Cardiac septum (tissue), 1 donor: ENCODE data around the gene AP5Z1. TPM values are rescaled to one million over a fixed set of nuclear protein-coding genes. Genes with fewer than 3 reads are reported as not detected.
"Not testable (repeated sequence)": the region's sequence is repeated elsewhere in the genome, so short reads cannot be mapped to it uniquely, and the experiment has no call there.

Source experiments
- DNase-seq: peaks from one replicate; pipeline ENCODE4 v3.0.0-alpha.2; 2020; ENCODE audit warnings: low spot score
- intact Hi-C: fragments of 100-400 bp; cut with DNase I; formaldehyde crosslinking; loops from one replicate; pipeline ENCODE4 v1.14.0; 2022
- total RNA-seq: library from RNA; stranded (reverse); fragmentation: NEBNext Ultra II Directional; extraction: Animal tissue kit (Norgen Biotek cat#: 25700); gene quantifications from one replicate; pipeline ENCODE4 v1.2.1, GENCODE V29; 2021
- donor health status: DM: no; HTN: no; CAD: no.

The AP5Z1 gene
- total RNA-seq, 1 donor from 2014 or later, result 15.9 TPM

GRCh38 chr7:4796453-4796852, 21.0 kb downstream of the AP5Z1 start:
- no peak for DNase-seq
- intact Hi-C loops, result no loop called here

DNA sequence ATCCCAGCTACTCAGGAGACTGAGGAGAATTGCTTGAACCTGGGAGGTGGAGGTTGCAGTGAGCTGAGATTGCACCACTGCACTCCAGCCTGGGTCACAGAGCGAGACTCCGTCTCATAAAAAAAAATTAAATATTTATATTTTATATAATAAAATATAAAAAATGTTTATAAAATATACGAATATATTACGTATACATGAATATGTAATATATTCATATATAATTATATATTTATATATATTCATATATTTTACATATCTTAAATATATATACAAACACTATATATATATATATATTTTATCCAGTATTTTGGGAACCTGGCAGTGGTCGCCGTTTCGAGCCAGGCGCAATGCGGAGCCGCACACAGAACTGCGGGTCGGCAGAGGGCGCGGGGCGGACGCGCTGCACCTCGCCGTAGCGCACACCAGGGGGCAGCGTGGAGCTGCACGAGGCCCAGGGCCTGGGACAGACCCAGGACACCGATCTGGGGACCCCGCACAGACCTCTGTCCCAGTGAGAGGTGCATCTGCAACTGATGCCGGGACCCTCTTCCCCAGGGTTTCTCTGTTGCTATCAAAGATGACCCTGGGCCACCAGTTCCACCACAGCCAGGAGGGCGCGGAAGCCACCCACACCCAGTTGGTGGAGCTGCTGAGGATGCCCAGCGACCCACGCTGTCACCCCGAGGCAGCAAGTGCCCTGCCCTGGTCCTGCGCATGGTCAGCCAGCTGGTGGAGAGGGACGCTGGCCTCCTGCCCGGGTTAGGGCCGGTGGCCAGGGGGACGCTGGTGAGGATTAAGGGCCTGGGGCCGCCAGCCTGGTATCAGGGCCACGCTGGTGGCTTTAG, 22.7 kb downstream of the AP5Z1 start:
- no peak for DNase-seq
- intact Hi-C loops, result loop anchor here (2.0 kb wide), 2 partner anchors 85 to 287 kb away; partner anchors contain the start of gene RADIL

DNA sequence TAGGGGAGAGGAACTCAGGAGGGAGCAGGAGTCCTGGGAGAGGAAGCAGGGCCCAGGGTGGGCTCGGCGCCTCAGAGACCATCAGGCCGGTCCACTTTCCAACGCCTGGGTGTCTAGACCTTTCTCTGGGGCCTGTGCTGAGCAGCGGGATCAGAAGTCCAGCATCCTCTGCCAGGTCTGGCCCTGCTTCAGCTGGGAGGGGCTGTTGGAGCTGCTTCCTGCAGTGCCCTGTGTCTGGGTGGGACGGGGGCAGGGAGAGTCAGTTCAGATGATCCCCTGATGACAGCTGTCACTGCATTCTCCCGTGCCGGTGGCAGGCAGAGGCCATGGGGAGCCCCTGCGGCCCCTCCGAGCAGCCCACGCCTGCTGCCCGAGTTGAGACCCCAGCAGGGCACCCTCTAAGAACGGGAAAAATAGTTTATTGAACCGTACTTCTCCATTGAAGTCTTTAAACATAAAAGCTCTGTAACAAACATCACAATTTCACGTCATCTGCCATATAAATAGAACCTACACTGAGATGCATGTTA, 23.3 kb downstream of the AP5Z1 start:
- no peak for DNase-seq
- intact Hi-C loops, result loop anchor here (2.0 kb wide), 2 partner anchors 84 to 286 kb away; partner anchors contain the start of gene RADIL

- intact Hi-C loops, result loop anchor here (2.0 kb wide), 2 partner anchors 83 to 285 kb away; partner anchors contain the start of gene RADIL
- DNase-seq, result no peak
These were observed 24.3 kb downstream of the AP5Z1 start for GRCh38 chr7:4799508-4800268.

- DNase-seq, result no peak
- intact Hi-C loops, result no loop called here
These were observed 25.1 kb downstream of the AP5Z1 start for GRCh38 chr7:4800487-4800886.

GRCh38 chr7:4800926-4801838, 25.8 kb downstream of the AP5Z1 start:
- DNase-seq, result no peak

GRCh38 chr7:4801839-4802231, 26.4 kb downstream of the AP5Z1 start:
- DNase-seq, result no peak
- intact Hi-C loops, result no loop called here

More at GRCh38 chr7:4800926-4801838, 25.8 kb downstream of the AP5Z1 start:
- intact Hi-C loops, result no loop called here

GRCh38 chr7:4802577-4802976, 27.2 kb downstream of the AP5Z1 start:
- intact Hi-C loops, DNase-seq: not testable (repeated sequence)

DNA sequence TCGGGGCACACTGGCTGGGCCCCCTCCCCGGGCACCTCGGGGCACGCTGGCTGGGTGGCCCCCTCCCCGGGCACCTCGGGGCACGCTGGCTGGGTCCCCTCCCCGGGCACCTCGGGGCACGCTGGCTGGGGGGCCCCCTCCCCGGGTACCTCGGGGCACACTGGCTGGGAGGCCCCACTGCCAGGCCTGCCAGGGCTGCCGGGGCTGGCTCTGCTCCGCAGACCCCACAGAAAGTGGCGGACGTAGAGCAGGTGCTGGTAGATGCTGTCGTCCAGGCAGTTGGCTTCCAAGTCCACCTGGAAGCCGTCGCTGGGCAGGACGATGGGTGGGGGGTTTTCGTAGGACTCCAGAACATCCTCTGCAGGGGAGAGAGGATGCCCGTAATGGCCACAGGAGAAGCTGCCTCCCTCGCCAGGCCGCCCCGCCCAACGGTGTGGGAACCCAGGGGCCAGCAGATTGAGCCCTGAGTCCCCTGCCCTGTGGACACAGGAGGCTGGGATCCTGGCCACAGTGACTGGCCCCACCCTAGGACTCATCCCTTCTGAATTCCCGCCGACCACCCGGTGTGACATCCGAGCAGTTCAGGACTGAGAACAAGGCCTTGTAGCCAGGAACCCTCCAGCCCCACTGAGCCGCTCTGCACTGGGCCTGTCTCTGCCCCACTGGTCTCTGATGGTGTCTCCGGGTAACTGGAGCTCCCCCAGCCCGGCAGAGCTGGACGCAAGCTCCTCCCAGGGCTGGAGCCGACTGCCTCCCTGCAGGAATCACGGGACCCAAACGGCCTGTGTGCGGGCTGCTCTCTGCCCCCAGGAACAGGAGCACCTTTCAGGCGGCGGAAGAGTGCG, 28.2 kb downstream of the AP5Z1 start:
- intact Hi-C loops, result no loop called here
- no peak for DNase-seq

DNA sequence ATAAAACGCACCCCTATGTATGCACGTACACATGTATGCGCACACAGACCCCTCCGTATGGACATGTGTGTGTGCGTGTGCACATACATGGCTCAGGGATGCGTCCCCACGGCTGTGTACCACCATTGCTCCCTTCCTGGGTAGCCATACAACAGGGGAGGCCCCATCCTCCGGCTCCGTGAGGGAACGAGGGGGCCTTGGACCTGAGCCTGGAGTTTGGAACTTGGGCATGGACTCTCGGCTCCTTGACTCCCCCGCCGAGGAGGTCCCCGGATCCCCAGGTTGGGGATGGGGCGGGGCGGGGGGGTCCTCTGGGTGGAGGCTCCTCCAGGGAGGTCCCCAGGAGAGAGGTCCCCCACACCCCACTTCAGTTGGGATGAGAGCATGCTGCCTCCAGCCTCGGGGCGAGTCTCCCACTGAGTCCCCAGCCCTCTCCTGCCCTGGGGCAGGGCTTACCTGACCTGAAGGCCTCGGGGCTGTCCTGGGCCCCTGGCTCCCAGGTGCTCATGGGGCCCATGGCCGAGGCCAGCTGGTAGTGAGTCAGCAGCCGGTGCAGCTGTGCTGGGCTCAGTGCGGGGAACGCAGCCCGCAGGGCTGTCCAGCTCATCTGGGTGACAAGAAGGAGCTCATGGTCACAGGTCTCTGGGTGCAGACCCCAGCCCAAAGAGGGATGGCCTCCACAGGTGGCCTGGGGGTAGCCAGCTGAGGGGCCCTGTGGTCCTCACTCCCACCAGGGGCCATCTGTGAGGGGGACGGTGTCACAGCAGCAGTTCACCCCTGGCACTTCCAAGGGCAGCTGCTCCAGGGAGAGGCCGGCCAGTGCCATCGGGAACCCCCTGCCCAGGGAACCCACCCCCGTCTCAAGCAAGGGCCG, 29.9 kb downstream of the AP5Z1 start:
- DNase-seq, result no peak
- intact Hi-C loops, result no loop called here

DNA sequence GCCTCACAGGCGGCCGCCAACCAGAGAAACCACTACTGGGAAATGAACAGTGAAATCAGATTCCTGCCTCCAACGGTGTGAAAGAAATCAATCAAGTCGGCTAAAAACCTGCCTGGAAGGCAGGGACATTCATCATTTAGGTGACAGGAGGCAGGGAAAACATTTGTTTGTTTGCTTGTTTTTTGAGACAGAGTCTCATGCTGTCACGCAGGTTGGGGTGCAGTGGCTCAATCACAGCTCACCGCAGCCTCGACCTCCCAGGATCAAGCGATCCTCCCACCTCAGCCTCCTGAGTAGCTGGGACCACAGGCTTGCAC, 30.5 kb downstream of the AP5Z1 start:
- intact Hi-C loops, result no loop called here

DNA sequence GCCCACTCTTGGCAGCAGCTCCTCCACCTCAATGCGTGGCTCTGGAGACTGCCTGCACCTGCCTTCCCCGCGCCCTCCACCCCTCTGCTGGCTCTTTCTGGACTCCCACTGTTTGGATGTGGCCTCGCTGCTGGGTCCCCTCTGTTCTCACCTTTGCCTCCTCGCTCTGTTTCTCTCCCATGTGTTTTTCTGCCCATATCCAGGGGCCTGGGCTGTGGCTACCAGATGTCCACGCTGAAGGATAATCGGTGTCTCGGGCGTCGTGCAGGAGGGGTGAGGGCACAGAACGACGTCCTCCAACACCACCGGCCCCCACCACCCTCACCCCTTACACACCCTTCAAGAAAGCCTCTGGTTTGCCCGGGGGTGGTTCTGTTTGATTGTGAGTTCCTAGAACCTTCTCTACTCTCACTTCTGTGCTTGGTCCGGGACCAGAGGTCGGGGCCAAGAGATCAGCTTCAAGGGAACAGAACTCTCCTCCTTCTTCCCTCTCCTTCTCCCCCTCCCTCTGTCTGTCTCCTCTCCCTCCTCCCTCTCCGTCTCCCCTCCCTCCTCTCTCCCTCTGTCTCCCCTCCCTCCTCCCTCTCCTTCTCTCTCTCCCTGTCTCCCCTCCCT, 31.7 kb downstream of the AP5Z1 start:
- intact Hi-C loops, result no loop called here
- no peak for DNase-seq

More for the DNA sequence above, 30.5 kb downstream of the AP5Z1 start:
- no peak for DNase-seq

DNA sequence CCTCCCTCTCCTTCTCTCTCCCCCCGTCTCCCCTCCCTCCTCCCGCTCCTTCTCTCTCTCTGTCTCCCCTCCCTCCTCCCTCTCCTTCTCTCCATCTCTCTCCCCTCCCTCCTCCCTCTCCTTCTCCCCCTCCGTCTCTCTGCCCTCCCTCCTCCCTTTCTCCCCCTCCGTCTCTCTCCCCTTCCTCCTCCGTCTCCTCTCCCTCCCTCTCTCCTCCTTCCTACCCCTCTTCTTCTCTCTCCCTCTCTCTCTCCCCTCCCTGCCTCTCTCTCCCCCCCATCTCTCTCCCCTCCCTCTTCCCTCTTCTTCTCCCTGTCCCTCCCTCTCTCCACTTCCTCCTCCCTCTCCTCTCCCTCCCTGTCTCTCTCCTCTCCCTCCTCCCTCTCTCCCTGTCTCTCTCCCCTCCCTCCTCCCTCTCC, 32.2 kb downstream of the AP5Z1 start:
- intact Hi-C loops, result no loop called here
- no peak for DNase-seq

DNA sequence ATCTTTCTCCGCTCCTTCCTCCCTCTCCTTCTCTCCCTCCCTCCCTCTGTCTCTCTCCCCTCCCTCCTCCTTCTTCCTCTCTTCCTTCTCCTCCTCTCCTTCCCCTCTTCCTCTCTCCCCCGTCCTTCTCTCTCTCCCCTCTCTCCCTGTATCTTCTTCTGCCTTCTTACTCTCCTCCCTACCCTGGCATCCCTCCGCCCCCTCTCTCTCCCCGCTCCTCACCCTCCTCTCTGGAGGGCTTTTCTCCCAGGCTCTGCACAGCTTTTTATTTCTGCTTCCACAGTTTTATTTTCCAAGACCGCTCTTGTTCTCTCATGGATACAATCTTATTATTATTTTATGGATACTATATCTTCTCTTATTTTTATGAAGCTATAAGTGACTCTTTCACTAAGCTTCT, 32.6 kb downstream of the AP5Z1 start:
- DNase-seq, result no peak
- intact Hi-C loops, result no loop called here

- no peak for DNase-seq
- intact Hi-C loops, result no loop called here
These were observed 33.1 kb downstream of the AP5Z1 start for GRCh38 chr7:4808565-4808964.

DNA sequence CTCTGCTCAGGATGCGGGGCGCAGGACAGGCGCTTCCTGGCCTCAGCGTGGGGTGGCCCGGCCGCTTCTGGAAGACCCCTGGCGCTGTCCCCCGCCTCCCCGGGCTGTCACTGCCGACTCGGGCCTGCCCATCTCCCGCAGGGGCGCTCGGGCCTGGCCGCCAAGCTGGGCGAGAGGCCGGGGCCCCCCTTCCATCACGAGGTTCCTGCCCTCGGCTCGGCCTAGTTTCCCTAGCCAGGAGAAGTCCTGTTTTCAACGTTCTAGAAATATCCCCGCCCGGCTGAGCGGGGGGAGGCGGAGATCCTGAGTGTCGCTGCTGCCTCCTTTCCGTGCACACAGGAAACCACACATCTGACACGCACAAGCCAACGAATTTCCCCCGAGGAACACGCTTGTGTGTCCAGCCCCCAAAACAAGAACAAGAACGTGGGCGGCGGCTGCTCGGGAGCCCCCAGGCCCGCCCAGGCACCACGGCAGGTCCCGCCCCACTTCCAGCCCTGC, 33.7 kb downstream of the AP5Z1 start:
- no peak for DNase-seq
- intact Hi-C loops, result no loop called here

DNA sequence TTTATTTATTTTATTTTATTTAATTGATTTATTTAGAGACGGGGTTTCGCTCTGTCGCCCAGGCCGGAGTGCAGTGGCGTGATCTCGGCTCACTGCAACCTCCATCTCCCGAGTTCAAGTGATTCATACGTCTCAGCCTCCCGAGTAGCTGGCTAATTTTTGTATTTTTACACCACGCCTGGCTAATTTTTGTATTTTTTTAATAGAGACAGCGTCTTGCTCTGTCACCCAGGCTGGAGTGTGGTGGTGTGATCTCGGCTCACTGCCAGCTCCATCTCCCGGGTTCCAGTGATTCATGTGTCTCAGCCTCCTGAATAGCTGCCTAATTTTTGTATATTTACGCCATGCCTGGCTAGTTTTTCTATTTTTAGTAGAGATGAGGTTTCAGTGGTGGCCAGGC, 34.2 kb downstream of the AP5Z1 start:
- intact Hi-C loops, result no loop called here
- no peak for DNase-seq
